ENCODE measurements around the gene POLRMT.

The POLRMT gene

DNA sequence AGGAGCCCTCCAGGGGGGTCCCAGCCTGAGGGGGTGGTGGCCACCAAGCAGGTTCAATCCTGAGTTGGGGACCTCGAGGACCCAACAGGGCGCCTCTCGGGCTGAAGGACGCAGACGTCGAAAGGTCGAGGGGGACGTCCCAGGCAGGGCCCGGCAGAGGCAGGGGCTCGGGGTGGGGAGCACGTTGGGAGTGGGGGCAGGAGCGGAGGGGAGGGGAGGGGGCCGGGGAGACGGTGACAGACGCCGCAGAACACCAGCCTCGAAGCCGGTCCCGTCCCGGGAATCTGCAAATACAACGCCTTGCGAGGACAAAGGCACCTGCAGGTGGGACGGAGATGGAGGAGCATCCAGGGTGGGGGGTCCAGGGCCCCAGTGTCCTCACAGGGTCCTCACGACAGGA, 10.4 kb upstream of the POLRMT start:
- TF ChIP-seq, protein P1, sequence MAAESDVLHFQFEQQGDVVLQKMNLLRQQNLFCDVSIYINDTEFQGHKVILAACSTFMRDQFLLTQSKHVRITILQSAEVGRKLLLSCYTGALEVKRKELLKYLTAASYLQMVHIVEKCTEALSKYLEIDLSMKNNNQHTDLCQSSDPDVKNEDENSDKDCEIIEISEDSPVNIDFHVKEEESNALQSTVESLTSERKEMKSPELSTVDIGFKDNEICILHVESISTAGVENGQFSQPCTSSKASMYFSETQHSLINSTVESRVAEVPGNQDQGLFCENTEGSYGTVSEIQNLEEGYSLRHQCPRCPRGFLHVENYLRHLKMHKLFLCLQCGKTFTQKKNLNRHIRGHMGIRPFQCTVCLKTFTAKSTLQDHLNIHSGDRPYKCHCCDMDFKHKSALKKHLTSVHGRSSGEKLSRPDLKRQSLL (tag by site-specific recombination; IDR thresholded peaks at IDR 0.05), result no peak
- TF ChIP-seq, protein P2, sequence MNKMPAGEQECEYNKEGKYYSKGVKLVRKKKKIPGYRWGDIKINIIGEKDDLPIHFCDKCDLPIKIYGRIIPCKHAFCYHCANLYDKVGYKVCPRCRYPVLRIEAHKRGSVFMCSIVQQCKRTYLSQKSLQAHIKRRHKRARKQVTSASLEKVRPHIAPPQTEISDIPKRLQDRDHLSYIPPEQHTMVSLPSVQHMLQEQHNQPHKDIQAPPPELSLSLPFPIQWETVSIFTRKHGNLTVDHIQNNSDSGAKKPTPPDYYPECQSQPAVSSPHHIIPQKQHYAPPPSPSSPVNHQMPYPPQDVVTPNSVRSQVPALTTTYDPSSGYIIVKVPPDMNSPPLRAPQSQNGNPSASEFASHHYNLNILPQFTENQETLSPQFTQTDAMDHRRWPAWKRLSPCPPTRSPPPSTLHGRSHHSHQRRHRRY (tag by site-specific recombination; IDR thresholded peaks at IDR 0.05), result no peak
- TF ChIP-seq ZNF16 (tag by site-specific recombination; IDR thresholded peaks at IDR 0.05; ENCODE audit: low read depth), result no peak
- no peak for TF ChIP-seq ZNF571 (tag by site-specific recombination; IDR thresholded peaks at IDR 0.05)
- no peak for TF ChIP-seq ZXDB (tag by site-specific recombination; IDR thresholded peaks at IDR 0.05)
- TF ChIP-seq GLI4 (tag by site-specific recombination; IDR thresholded peaks at IDR 0.05), result no peak
- TF ChIP-seq KLF10 (tag by site-specific recombination; IDR thresholded peaks at IDR 0.05), result no peak
- TF ChIP-seq, protein P3, sequence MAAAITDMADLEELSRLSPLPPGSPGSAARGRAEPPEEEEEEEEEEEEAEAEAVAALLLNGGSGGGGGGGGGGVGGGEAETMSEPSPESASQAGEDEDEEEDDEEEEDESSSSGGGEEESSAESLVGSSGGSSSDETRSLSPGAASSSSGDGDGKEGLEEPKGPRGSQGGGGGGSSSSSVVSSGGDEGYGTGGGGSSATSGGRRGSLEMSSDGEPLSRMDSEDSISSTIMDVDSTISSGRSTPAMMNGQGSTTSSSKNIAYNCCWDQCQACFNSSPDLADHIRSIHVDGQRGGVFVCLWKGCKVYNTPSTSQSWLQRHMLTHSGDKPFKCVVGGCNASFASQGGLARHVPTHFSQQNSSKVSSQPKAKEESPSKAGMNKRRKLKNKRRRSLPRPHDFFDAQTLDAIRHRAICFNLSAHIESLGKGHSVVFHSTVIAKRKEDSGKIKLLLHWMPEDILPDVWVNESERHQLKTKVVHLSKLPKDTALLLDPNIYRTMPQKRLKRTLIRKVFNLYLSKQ (tag by site-specific recombination; IDR thresholded peaks at IDR 0.05; ENCODE audit: borderline replicate concordance), result no peak
- no peak for TF ChIP-seq ZNF184 (tag by site-specific recombination; IDR thresholded peaks at IDR 0.05)
- TF ChIP-seq ZNF624 (tag by site-specific recombination; IDR thresholded peaks at IDR 0.05), result no peak
- TF ChIP-seq RBAK (tag by site-specific recombination; IDR thresholded peaks at IDR 0.05), result no peak
- TF ChIP-seq ZNF350 (tag by site-specific recombination; IDR thresholded peaks at IDR 0.05), result no peak
- H3K4me3 ChIP-seq (ENCODE audit: low read depth, low read length), result no peak overlapping the region
- H3K9me3 ChIP-seq (ENCODE audit: control insufficient read depth, insufficient read depth, low read depth, low read length), result no peaks in the 10 kb centered on the region
- ChIA-PET CTCF (no interaction called here), POLR2A (interaction anchor here (1.6 kb wide), 1 partner anchor 58 kb away, joined by 4 read pairs; no protein-coding TSS in a partner anchor)
- peaks cover 0 to 33% of the 10 kb centered on the region in 2 experiments; a peak in 2 of 3 replicates for H3K36me3 ChIP-seq (ENCODE audit: control insufficient read depth in 2 of 2, insufficient read depth in 1 of 2, low read length in 2 of 2)
- no peak overlapping the region for H3K27ac ChIP-seq (ENCODE audit: extremely low read depth, low read depth, low read length)
- no peaks in the 10 kb centered on the region for H3K4me1 ChIP-seq (ENCODE audit: control insufficient read depth, insufficient read depth, low read length)

DNA sequence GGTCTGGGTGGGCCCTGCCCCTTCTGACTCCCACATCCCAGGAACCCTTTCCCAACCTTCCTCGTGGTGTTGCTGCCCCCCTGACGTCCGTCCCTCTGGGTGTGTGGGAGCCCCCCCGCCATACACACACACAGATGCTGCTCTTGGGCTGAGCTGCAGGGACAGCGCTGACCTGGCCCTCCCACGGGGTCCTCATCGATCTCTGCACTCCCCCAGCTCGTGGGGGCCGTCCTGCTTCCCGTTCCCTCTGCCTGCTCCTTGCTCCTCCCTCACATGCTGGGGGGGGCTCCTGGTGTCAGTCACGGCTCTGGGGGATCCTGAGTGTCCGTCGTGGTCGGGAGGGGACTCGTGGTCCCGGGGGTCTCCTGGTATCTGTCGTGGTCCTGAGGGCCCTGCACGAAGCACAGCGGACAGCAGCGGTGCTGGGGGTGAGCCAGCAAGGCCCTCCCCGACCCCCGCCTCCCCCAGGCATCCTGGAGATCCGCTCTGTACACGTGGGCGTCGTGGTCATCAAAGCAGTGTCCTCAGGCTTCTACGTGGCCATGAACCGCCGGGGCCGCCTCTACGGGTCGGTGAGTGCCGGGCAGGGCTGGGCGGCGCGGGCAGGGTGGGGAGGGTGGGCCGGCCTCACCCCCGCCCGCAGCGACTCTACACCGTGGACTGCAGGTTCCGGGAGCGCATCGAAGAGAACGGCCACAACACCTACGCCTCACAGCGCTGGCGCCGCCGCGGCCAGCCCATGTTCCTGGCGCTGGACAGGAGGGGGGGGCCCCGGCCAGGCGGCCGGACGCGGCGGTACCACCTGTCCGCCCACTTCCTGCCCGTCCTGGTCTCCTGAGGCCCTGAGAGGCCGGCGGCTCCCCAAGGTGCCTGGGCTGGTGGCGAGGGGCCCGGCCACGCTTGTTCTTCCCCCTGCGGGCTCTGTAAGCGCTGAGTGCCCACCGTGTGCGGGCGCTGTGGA, 9.7 kb upstream of the POLRMT start:
- ChIA-PET POLR2A (interaction anchor here (0.6 kb wide), 1 partner anchor 38 kb away, joined by 3 read pairs; no protein-coding TSS in a partner anchor), CTCF (no interaction called here)
- TF ChIP-seq, protein P4, sequence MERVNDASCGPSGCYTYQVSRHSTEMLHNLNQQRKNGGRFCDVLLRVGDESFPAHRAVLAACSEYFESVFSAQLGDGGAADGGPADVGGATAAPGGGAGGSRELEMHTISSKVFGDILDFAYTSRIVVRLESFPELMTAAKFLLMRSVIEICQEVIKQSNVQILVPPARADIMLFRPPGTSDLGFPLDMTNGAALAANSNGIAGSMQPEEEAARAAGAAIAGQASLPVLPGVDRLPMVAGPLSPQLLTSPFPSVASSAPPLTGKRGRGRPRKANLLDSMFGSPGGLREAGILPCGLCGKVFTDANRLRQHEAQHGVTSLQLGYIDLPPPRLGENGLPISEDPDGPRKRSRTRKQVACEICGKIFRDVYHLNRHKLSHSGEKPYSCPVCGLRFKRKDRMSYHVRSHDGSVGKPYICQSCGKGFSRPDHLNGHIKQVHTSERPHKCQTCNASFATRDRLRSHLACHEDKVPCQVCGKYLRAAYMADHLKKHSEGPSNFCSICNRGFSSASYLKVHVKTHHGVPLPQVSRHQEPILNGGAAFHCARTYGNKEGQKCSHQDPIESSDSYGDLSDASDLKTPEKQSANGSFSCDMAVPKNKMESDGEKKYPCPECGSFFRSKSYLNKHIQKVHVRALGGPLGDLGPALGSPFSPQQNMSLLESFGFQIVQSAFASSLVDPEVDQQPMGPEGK (tag by site-specific recombination; IDR thresholded peaks at IDR 0.05), result peak; percentile 59; the same call in 1 of the 2 replicates
- TF ChIP-seq EGR2 (tag by site-specific recombination; IDR thresholded peaks at IDR 0.05; ENCODE audit: low read depth) (peak; percentile 52; the same call in 1 of the 2 replicates), SP2 (tag by site-specific recombination; IDR thresholded peaks at IDR 0.05) (no peak), ZFHX2 (tag by site-specific recombination; conservative IDR thresholded peaks at IDR 0.05) (peak; percentile 65), ZNF510 (tag by site-specific recombination; IDR thresholded peaks at IDR 0.05; ENCODE audit: insufficient replicate concordance) (no peak), KLF8 (tag by site-specific recombination; IDR thresholded peaks at IDR 0.05) (peak; percentile 23; the same call in 1 of the 2 replicates)
- H3K4me3 ChIP-seq (ENCODE audit: low read depth, low read length), result no peak overlapping the region
- peaks cover 0 to 27% of the 10 kb centered on the region in 2 experiments; a peak in 2 of 3 replicates for H3K36me3 ChIP-seq (ENCODE audit: control insufficient read depth in 2 of 2, insufficient read depth in 1 of 2, low read length in 2 of 2)
- H3K27ac ChIP-seq (ENCODE audit: extremely low read depth, low read depth, low read length), result no peak overlapping the region
- H3K4me1 ChIP-seq (ENCODE audit: control insufficient read depth, insufficient read depth, low read length), result no peaks in the 10 kb centered on the region
- no peaks in the 10 kb centered on the region for H3K9me3 ChIP-seq (ENCODE audit: control insufficient read depth, insufficient read depth, low read depth, low read length)
